WTC11 (cell line): ENCODE measurements around the gene IL23A. TPM values are rescaled to one million over a fixed set of nuclear protein-coding genes. Genes with fewer than 3 reads are reported as not detected.

Experiments
- ATAC-seq: fragments of 200-7000 bp; cut with Tn5 transposase; 2 replicates; pipeline ENCODE4 v1.10.0; 2021; ENCODE audit warnings: mild to moderate bottlenecking, moderate library complexity
- CTCF ChIA-PET: fragments of 300-600 bp; sonication (Branson Sonifier 250); formaldehyde crosslinking; loops from one replicate; lab custom pipeline; 2021; ENCODE audit warnings: antibody characterized with exemption; lab: Charles Lee
- POLR2A ChIA-PET: fragments of 350-600 bp; sonication (Branson Sonifier 250); formaldehyde crosslinking; loops from one replicate; lab custom pipeline; 2021; ENCODE audit warnings: antibody characterized with exemption; lab: Charles Lee
- DNase-seq: peaks from one replicate; pipeline ENCODE4 v3.0.0; 2021; ENCODE audit warnings: low spot score
- H3K27ac Mint-ChIP-seq: 2 replicates; pipeline ENCODE4 v1.8.0; 2021; ENCODE audit warnings: mixed read lengths
- H3K27me3 Mint-ChIP-seq: 2 replicates; pipeline ENCODE4 v1.8.0; 2021; ENCODE audit warnings: low read depth, mild to moderate bottlenecking, moderate library complexity, mixed read lengths
- H3K36me3 Mint-ChIP-seq: 2 replicates; pipeline ENCODE4 v1.8.0; 2021; ENCODE audit warnings: mixed read lengths
- H3K4me1 Mint-ChIP-seq: 2 replicates; pipeline ENCODE4 v1.8.0; 2022; ENCODE audit warnings: mixed read lengths
- H3K4me3 Mint-ChIP-seq: 2 replicates; pipeline ENCODE4 v1.8.0; 2021; ENCODE audit warnings: mild to moderate bottlenecking, moderate library complexity, mixed read lengths
- H3K9me3 Mint-ChIP-seq: 2 replicates; pipeline ENCODE4 v1.8.0; 2021; ENCODE audit warnings: mixed read lengths
- CREM ChIP-seq: sonication (generic); formaldehyde crosslinking; IDR thresholded peaks from 2 replicates; pipeline ENCODE4 v1.8.1; 2022; ENCODE audit warnings: mild to moderate bottlenecking, missing genetic modification reagents, moderate library complexity
- CTCF ChIP-seq: fragments of 200-600 bp; IDR thresholded peaks from 2 replicates; pipeline ENCODE4 v1.8.0; 2022; ENCODE audit warnings: antibody characterized with exemption
- EMX1 ChIP-seq: fragments of 250-450 bp; sonication (Bioruptor Pico); IDR thresholded peaks from 2 replicates; pipeline ENCODE4 v1.8.0; 2021; ENCODE audit warnings: mild to moderate bottlenecking
- ERG ChIP-seq: fragments of 250-450 bp; sonication (Bioruptor Pico); IDR thresholded peaks from 2 replicates; pipeline ENCODE4 v1.8.0; 2021; ENCODE audit warnings: mild to moderate bottlenecking
- FOXJ3 ChIP-seq: sonication (generic); formaldehyde crosslinking; IDR thresholded peaks from 2 replicates; pipeline ENCODE4 v1.9.0; 2021; ENCODE audit warnings: missing genetic modification reagents, mild to moderate bottlenecking, borderline replicate concordance
- FOXK1 ChIP-seq: sonication (generic); formaldehyde crosslinking; IDR thresholded peaks from 2 replicates; pipeline ENCODE4 v1.8.0; 2022; ENCODE audit warnings: mild to moderate bottlenecking, moderate library complexity, missing genetic modification reagents
- GABPB1 ChIP-seq: sonication (generic); formaldehyde crosslinking; IDR thresholded peaks from 2 replicates; pipeline ENCODE4 v1.8.1; 2023; ENCODE audit warnings: mild to moderate bottlenecking, missing genetic modification reagents
- GTF2I ChIP-seq: fragments of 250-450 bp; sonication (Bioruptor Pico); conservative IDR thresholded peaks from 2 replicates; pipeline ENCODE4 v1.4.0; 2021; ENCODE audit warnings: mild to moderate bottlenecking
- MYBL2 ChIP-seq: sonication (generic); formaldehyde crosslinking; IDR thresholded peaks from 2 replicates; pipeline ENCODE4 v1.8.1; 2023; ENCODE audit warnings: mild to moderate bottlenecking, moderate library complexity, missing genetic modification reagents
- OVOL2 ChIP-seq: fragments of 250-450 bp; sonication (Bioruptor Pico); IDR thresholded peaks from 2 replicates; pipeline ENCODE4 v1.9.0; 2021; ENCODE audit warnings: mild to moderate bottlenecking, borderline replicate concordance
- PRRX2 ChIP-seq: fragments of 250-450 bp; sonication (Bioruptor Pico); IDR thresholded peaks from 2 replicates; pipeline ENCODE4 v1.8.0; 2021; ENCODE audit warnings: mild to moderate bottlenecking
- SOX15 ChIP-seq: fragments of 250-450 bp; sonication (Bioruptor Pico); IDR thresholded peaks from 2 replicates; pipeline ENCODE4 v1.9.0; 2021; ENCODE audit warnings: mild to moderate bottlenecking
- STAT6 ChIP-seq: sonication (generic); formaldehyde crosslinking; conservative IDR thresholded peaks from 2 replicates; pipeline ENCODE4 v1.8.1; 2023; ENCODE audit warnings: mild to moderate bottlenecking, low read depth, missing genetic modification reagents, moderate library complexity
- USF1 ChIP-seq: sonication (generic); formaldehyde crosslinking; IDR thresholded peaks from 2 replicates; pipeline ENCODE4 v1.8.0; 2022; ENCODE audit warnings: mild to moderate bottlenecking, missing genetic modification reagents
- ZBTB21 ChIP-seq: sonication (generic); formaldehyde crosslinking; IDR thresholded peaks from 2 replicates; pipeline ENCODE4 v1.8.1; 2023; ENCODE audit warnings: mild to moderate bottlenecking, missing genetic modification reagents, borderline replicate concordance
- ZNF121 ChIP-seq: sonication (generic); formaldehyde crosslinking; IDR thresholded peaks from 2 replicates; pipeline ENCODE4 v1.8.0; 2023; ENCODE audit warnings: missing genetic modification reagents
- ZNF416 ChIP-seq: fragments of 250-450 bp; sonication (Bioruptor Pico); IDR thresholded peaks from 2 replicates; pipeline ENCODE4 v1.9.0; 2021; ENCODE audit warnings: mild to moderate bottlenecking, inconsistent platforms
- ZNF671 ChIP-seq: fragments of 250-450 bp; sonication (Bioruptor Pico); IDR thresholded peaks from 2 replicates; pipeline ENCODE4 v1.8.0; 2021; ENCODE audit warnings: mild to moderate bottlenecking
- ZSCAN18 ChIP-seq: fragments of 250-450 bp; sonication (Bioruptor Pico); IDR thresholded peaks from 2 replicates; pipeline ENCODE4 v2.1.2; 2022; ENCODE audit warnings: mild to moderate bottlenecking, moderate library complexity
- total RNA-seq: library from RNA; stranded (reverse); gene quantifications from 3 replicates; pipeline ENCODE4 v1.2.3, GENCODE V29; 2021

The IL23A gene
- total RNA-seq, 1 experiment from 2014 or later: 2.9 TPM

GRCh38 chr12:56293795-56294194, 44.9 kb upstream of the IL23A start (continued):
- TF ChIP-seq ZNF121 (CRISPR knock-in tag) (no peak), ZSCAN18 (no peak)

GRCh38 chr12:56296295-56296694, 42.4 kb upstream of the IL23A start:
- H3K4me1 Mint-ChIP-seq: peaks cover 26% of the 10 kb centered on the region
- H3K27ac Mint-ChIP-seq: no peak overlapping the region; the same call in none of the 2 replicates
- H3K9me3 Mint-ChIP-seq: no peaks in the 10 kb centered on the region
- DNase-seq (no peak), ATAC-seq (no peak)
- peaks cover 24% of the 10 kb centered on the region for H3K36me3 Mint-ChIP-seq
- POLR2A ChIA-PET: no interaction called here
- no peaks in the 10 kb centered on the region for H3K27me3 Mint-ChIP-seq
- CTCF ChIA-PET: interaction anchor here (1.4 kb wide), 2 partner anchors 29 to 106 kb away, joined by 6 to 7 read pairs; partner anchors contain the start of gene COQ10A
- H3K4me3 Mint-ChIP-seq: no peak overlapping the region
- TF ChIP-seq MYBL2 (CRISPR knock-in tag) (no peak), FOXJ3 (CRISPR knock-in tag) (no peak), ZNF416 (no peak), GABPB1 (CRISPR knock-in tag) (peak; percentile 46; the same call in 1 of the 2 replicates)

- Mint-ChIP-seq H3K27me3 (no peaks in the 10 kb centered on the region), H3K27ac (no peak overlapping the region), H3K4me1 (peaks cover 26% of the 10 kb centered on the region), H3K9me3 (no peaks in the 10 kb centered on the region), H3K4me3 (no peak overlapping the region), H3K36me3 (peaks cover 20% of the 10 kb centered on the region)
- POLR2A ChIA-PET: no interaction called here
- ATAC-seq: no peak
- CTCF ChIA-PET: interaction anchor here (1.2 to 1.4 kb wide), 2 partner anchors 30 to 76 kb away, joined by 3 to 6 read pairs; partner anchors contain the start of genes COQ10A and RNF41
- no peak for TF ChIP-seq STAT6 (CRISPR knock-in tag)
- TF ChIP-seq ERG (CRISPR knock-in tag): no peak
- no peak for TF ChIP-seq GTF2I (CRISPR knock-in tag)
- TF ChIP-seq SOX15 (CRISPR knock-in tag): no peak
- TF ChIP-seq EMX1 (CRISPR knock-in tag): no peak
- no peak for TF ChIP-seq PRRX2 (CRISPR knock-in tag)
- TF ChIP-seq OVOL2 (CRISPR knock-in tag): no peak
- TF ChIP-seq ZNF671: no peak
- no peak for TF ChIP-seq MYBL2 (CRISPR knock-in tag)
- TF ChIP-seq USF1 (CRISPR knock-in tag): no peak
- TF ChIP-seq CTCF: no peak
- no peak for TF ChIP-seq CREM (CRISPR knock-in tag)
- TF ChIP-seq FOXK1 (CRISPR knock-in tag): no peak
- TF ChIP-seq ZBTB21 (CRISPR knock-in tag): no peak
- TF ChIP-seq, all 79 proteins: peak for 0
- DNase-seq: no peak
Measured at GRCh38 chr12:56297400-56297799, 41.3 kb upstream of the IL23A start.
